Uterus (tissue), 4 donors: ENCODE results near the gene EP400. TPM values are rescaled to one million over a fixed set of nuclear protein-coding genes. Genes with fewer than 3 reads are reported as not detected.

ENCODE experiments used
- DNase-seq, 2 donors: peaks; one replicate each; pipeline ENCODE4 v3.0.0-alpha.2; 2019 to 2020
- H3K27ac ChIP-seq, 2 donors: fragments of 200-600 bp; sonication (generic); 1 replicate in 1 of 2; 2 replicates in 1 of 2; pipeline ENCODE4 v1.5.1; 2016 to 2018
- H3K27me3 ChIP-seq, 2 donors: fragments of 200-600 bp; sonication (generic); one replicate each; pipeline ENCODE4 v1.5.1; 2018 to 2019; ENCODE audit warnings: control low read depth in 1 of 2
- H3K36me3 ChIP-seq, 2 donors: fragments of 200-600 bp; sonication (generic); one replicate each; pipeline ENCODE4 v1.5.1; 2019; ENCODE audit warnings: control low read depth in 1 of 2
- H3K4me1 ChIP-seq, 2 donors: fragments of 200-600 bp; sonication (generic); one replicate each; pipeline ENCODE4 v1.5.1; 2018 to 2019; ENCODE audit warnings: control low read depth in 1 of 2
- H3K4me3 ChIP-seq, 2 donors: fragments of 200-600 bp; sonication (generic); 1 replicate in 1 of 2; 2 replicates in 1 of 2; pipeline ENCODE4 v1.5.1; 2018 to 2019; ENCODE audit warnings: mild to moderate bottlenecking in 1 of 2
- H3K9me3 ChIP-seq, 2 donors: fragments of 200-600 bp; sonication (generic); one replicate each; pipeline ENCODE4 v1.5.1; 2019; ENCODE audit warnings: control low read depth in 1 of 2
- POLR2A ChIP-seq, 2 donors: fragments of 450-650 bp; IDR thresholded peaks; one replicate each; pipeline ENCODE4 v1.6.1; 2016; ENCODE audit warnings: antibody characterized with exemption in 2 of 2, mild to moderate bottlenecking in 1 of 2, moderate library complexity in 1 of 2
- intact Hi-C: fragments of 100-400 bp; cut with DNase I; formaldehyde crosslinking; loops from one replicate; pipeline ENCODE4 v1.15.1; 2023; ENCODE audit warnings: low total_unique reads
- total RNA-seq, 4 donors: library from RNA; depleted of rRNA in 3 of 4; stranded (reverse); fragments of >200 nt in 3 of 4; gene quantifications; one replicate each; pipeline versions ENCODE4 v1.1.0 to v1.2.4, GENCODE V29; 2014 to 2023
- TF ChIP-seq, protein P1 (sequence below), 4 experiments: fragments of 200-600 bp in 2 of 4; fragments of 450-650 bp in 2 of 4; sonication (generic) in 2 of 4; IDR thresholded peaks; one replicate each; pipeline ENCODE4 v1.5.1; 2016 to 2019; ENCODE audit warnings: antibody characterized with exemption in 4 of 4, mild to moderate bottlenecking in 2 of 4, moderate library complexity in 1 of 4
- donor health status: DM: yes; HTN: yes; CAD: no.

EP400 gene
- total RNA-seq, 4 donors from 2014 or later = 11.8 to 70.6 (median 28.2) TPM

DNA sequence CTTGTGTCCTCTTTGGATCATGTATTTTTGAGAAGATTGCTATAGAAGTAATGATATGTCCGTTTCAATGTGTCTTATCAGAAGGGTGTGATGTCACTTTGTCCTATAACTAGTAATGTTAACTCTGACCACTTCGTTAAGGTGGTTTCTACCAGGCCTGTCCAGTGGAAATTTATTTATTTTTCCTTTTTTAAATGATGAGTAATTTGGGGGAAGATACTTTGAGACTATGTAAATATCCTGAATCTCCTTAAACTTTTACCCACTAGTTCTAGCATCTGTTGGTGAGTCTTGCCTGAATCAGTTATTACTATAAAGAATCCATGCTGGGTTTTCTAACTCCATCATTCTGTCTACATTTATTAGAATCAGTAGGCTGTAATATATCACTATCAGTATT is 15.3 kb downstream of the EP400 start:
- H3K27me3 ChIP-seq = no peaks in the 10 kb centered on the region
- H3K9me3 ChIP-seq = no peaks in the 10 kb centered on the region
- TF ChIP-seq, protein P1, sequence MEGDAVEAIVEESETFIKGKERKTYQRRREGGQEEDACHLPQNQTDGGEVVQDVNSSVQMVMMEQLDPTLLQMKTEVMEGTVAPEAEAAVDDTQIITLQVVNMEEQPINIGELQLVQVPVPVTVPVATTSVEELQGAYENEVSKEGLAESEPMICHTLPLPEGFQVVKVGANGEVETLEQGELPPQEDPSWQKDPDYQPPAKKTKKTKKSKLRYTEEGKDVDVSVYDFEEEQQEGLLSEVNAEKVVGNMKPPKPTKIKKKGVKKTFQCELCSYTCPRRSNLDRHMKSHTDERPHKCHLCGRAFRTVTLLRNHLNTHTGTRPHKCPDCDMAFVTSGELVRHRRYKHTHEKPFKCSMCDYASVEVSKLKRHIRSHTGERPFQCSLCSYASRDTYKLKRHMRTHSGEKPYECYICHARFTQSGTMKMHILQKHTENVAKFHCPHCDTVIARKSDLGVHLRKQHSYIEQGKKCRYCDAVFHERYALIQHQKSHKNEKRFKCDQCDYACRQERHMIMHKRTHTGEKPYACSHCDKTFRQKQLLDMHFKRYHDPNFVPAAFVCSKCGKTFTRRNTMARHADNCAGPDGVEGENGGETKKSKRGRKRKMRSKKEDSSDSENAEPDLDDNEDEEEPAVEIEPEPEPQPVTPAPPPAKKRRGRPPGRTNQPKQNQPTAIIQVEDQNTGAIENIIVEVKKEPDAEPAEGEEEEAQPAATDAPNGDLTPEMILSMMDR (IDR thresholded peaks at IDR 0.05) = no peak
- no peak for TF ChIP-seq POLR2A (IDR thresholded peaks at IDR 0.05)
- H3K27ac ChIP-seq = no peak overlapping the region
- no peak overlapping the region for H3K4me3 ChIP-seq
- intact Hi-C loops = no loop called here
- no peaks in the 10 kb centered on the region for H3K4me1 ChIP-seq
- H3K36me3 ChIP-seq = no peaks in the 10 kb centered on the region
- DNase-seq = no peak

DNA sequence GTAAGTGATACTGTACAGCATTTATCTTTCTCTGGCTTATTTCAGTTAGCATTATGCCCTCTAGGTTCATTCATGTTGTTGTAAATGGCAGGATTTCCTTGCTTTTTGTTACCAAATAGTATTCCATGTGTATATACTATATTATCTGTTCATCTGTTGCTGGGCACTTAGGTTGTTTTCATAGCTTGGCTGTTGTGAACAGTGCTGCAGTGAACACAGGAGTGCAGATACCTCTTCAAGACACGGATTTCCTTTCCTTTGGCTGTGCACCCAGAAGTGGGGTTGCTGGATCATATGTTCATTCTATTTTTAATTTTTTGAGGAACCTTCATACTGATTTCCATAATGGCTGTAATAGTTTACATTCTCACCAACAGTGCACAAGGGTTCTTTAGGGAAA is 21.5 kb downstream of the EP400 start:
- TF ChIP-seq, protein P1 (IDR thresholded peaks at IDR 0.05) = no peak
- no peak for TF ChIP-seq POLR2A (IDR thresholded peaks at IDR 0.05)
- DNase-seq = no peak

DNA sequence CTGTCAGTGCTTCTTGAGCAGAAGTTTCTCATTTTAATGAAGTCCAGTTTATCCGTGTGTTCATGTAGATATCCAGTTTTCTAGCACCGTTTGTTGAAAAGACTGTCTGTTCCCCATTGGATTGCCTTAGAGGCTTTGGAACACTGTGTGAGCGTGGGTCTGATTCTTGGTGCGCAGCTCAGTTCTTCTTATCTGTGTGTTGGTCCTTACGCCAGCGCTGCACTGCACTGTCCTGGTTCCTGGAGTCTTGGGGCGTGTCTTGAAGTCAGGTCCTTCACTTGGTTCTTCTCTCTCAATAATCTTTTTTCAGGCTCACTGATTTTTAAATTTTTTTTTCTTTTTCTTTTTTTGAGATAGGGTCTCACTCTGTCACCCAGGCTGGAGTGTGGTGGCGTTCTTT is 25.5 kb downstream of the EP400 start:
- DNase-seq = no peak
- intact Hi-C loops = no loop called here
- Histone ChIP-seq H3K4me3 (no peak overlapping the region), H3K27me3 (no peaks in the 10 kb centered on the region), H3K9me3 (no peaks in the 10 kb centered on the region), H3K4me1 (no peaks in the 10 kb centered on the region), H3K36me3 (no peaks in the 10 kb centered on the region), H3K27ac (no peak overlapping the region)
- TF ChIP-seq, protein P1 (IDR thresholded peaks at IDR 0.05) = no peak
- TF ChIP-seq POLR2A (IDR thresholded peaks at IDR 0.05) = no peak

More for the DNA sequence above, 21.5 kb downstream of the EP400 start:
- no peaks in the 10 kb centered on the region for H3K36me3 ChIP-seq
- no peak overlapping the region for H3K27ac ChIP-seq
- H3K4me3 ChIP-seq = no peak overlapping the region
- no peaks in the 10 kb centered on the region for H3K9me3 ChIP-seq
- H3K27me3 ChIP-seq = no peaks in the 10 kb centered on the region
- no peaks in the 10 kb centered on the region for H3K4me1 ChIP-seq
- intact Hi-C loops = no loop called here

DNA sequence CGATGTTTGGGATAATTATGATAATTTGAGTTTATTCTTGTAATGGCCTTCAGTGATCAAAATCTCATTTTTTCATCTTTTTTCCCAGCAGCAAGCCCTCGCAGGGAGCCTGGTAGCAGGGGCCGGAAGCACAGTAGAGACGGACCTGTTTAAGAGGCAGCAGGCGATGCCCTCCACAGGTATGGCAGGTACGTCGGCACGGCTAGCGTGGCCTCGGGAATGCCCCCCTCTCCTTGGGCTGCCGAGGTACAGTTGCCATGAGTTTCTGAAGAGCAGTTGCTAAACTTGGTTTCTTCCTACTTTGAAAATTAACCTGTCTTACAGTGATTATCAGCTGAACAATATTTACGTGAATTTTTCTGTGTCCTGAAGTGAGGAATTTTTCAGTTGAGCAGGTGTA is 29.9 kb downstream of the EP400 start:
- Histone ChIP-seq H3K36me3 (no peaks in the 10 kb centered on the region), H3K4me3 (no peak overlapping the region), H3K4me1 (no peaks in the 10 kb centered on the region), H3K27me3 (no peaks in the 10 kb centered on the region), H3K9me3 (no peaks in the 10 kb centered on the region), H3K27ac (no peak overlapping the region)
- intact Hi-C loops = no loop called here
- TF ChIP-seq, protein P1 (IDR thresholded peaks at IDR 0.05) = no peak
- TF ChIP-seq POLR2A (IDR thresholded peaks at IDR 0.05) = no peak
- no peak for DNase-seq

DNA sequence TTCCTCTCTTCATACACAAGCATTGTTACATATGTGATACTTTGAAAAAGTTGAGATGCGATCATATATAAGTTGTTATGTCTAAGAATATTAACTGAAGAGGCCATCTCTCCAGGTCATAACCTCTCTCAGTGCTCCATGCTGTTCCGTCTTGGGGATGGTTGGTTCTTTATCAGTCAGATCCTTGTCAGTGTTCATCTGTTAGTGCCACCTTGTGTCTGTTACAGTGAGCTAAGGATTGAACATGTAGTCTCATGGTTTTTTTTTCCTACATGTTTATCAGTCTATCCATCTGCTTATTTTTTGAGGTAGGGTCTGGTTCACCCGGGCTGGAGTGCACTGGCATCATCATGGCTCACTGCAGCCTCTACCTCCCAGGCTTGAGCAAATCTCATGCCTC is 30.5 kb downstream of the EP400 start:
- Histone ChIP-seq H3K27me3 (no peaks in the 10 kb centered on the region), H3K9me3 (no peaks in the 10 kb centered on the region), H3K4me1 (no peaks in the 10 kb centered on the region), H3K36me3 (no peaks in the 10 kb centered on the region), H3K27ac (no peak overlapping the region), H3K4me3 (no peak overlapping the region)
- intact Hi-C loops = no loop called here
- DNase-seq = no peak
- no peak for TF ChIP-seq POLR2A (IDR thresholded peaks at IDR 0.05)
- TF ChIP-seq, protein P1 (IDR thresholded peaks at IDR 0.05) = no peak
